Epithelial cell of proximal tubule (primary cell): ENCODE results near the gene ZNF429. TPM values are rescaled to one million over a fixed set of nuclear protein-coding genes. Genes with fewer than 3 reads are reported as not detected.

Experiments used
- DNase-seq: peaks from one replicate; pipeline ENCODE4 v3.0.0-alpha.2; 2011; ENCODE audit warnings: low read depth
- H3K4me3 ChIP-seq: 2 replicates; pipeline ENCODE4 v1.5.1; 2011; ENCODE audit warnings: low read depth, mild to moderate bottlenecking, low read length
- CTCF ChIP-seq: conservative IDR thresholded peaks from 2 replicates; pipeline ENCODE4 v1.5.1; 2012; ENCODE audit warnings: low read depth, mild to moderate bottlenecking, low read length
- total RNA-seq: library from RNA; depleted of rRNA; stranded (reverse); fragments of >200 nt; gene quantifications from 2 replicates; pipeline ENCODE4 v1.2.3, GENCODE V29; 2015

ZNF429 gene
- total RNA-seq, 1 donor from 2014 or later, result 17.1 TPM

- no peak for TF ChIP-seq CTCF
- peak; percentile 56 for DNase-seq
Observed at GRCh38 chr19:21568816-21569493, 63.6 kb downstream of the ZNF429 start.

GRCh38 chr19:21569494-21569865, 64.1 kb downstream of the ZNF429 start:
- TF ChIP-seq CTCF, result no peak
- no peak for DNase-seq
- peak overlapping the region; percentile 60 for H3K4me3 ChIP-seq

More at GRCh38 chr19:21568816-21569493, 63.6 kb downstream of the ZNF429 start:
- H3K4me3 ChIP-seq, result peak overlapping the region; percentile 60

GRCh38 chr19:21571316-21571715, 65.9 kb downstream of the ZNF429 start:
- H3K4me3 ChIP-seq, result no peak overlapping the region
- no peak for DNase-seq
- no peak for TF ChIP-seq CTCF

GRCh38 chr19:21574607-21575006, 69.2 kb downstream of the ZNF429 start:
- DNase-seq, result no peak

GRCh38 chr19:21576481-21576880, 71.1 kb downstream of the ZNF429 start:
- no peak overlapping the region for H3K4me3 ChIP-seq
- no peak for TF ChIP-seq CTCF
- no peak for DNase-seq

More at GRCh38 chr19:21574607-21575006, 69.2 kb downstream of the ZNF429 start:
- TF ChIP-seq CTCF, result no peak
- H3K4me3 ChIP-seq, result no peak overlapping the region

GRCh38 chr19:21580101-21580500, 74.7 kb downstream of the ZNF429 start:
- TF ChIP-seq CTCF, result no peak

GRCh38 chr19:21580818-21581217, 75.4 kb downstream of the ZNF429 start:
- no peak for TF ChIP-seq CTCF
- H3K4me3 ChIP-seq, result no peak overlapping the region
- DNase-seq, result no peak

More at GRCh38 chr19:21580101-21580500, 74.7 kb downstream of the ZNF429 start:
- no peak overlapping the region for H3K4me3 ChIP-seq
- no peak for DNase-seq
